Activated T-cell treated with anti-CD3 and anti-CD28 coated beads, Interleukin-2, amount 50 U/mL, for 4 hours (primary cell): Measurements from ENCODE around the gene NMRAL1. TPM values are rescaled to one million over a fixed set of nuclear protein-coding genes. Genes with fewer than 3 reads are reported as not detected.

Experiments
- ATAC-seq, 2 donors: fragments of 200-7000 bp; cut with Tn5 transposase; one replicate each; pipeline ENCODE4 v1.10.0; 2021
- DNase-seq: peaks from one replicate; pipeline ENCODE4 v3.0.0-alpha.2; 2020
- H3K27me3 Mint-ChIP-seq: one replicate; pipeline ENCODE4 v1.8.0; 2021; ENCODE audit warnings: low read depth, mixed read lengths
- H3K36me3 Mint-ChIP-seq: one replicate; pipeline ENCODE4 v1.8.0; 2022; ENCODE audit warnings: mixed read lengths; ENCODE audit not compliant: insufficient read depth
- H3K4me1 Mint-ChIP-seq: one replicate; pipeline ENCODE4 v1.8.0; 2021; ENCODE audit warnings: low read depth, mixed read lengths
- H3K4me3 Mint-ChIP-seq: one replicate; pipeline ENCODE4 v1.8.0; 2021; ENCODE audit warnings: mild to moderate bottlenecking, moderate library complexity, mixed read lengths
- H3K9me3 Mint-ChIP-seq: one replicate; pipeline ENCODE4 v1.8.0; 2021; ENCODE audit warnings: mixed read lengths
- total RNA-seq, 3 donors: library from RNA; stranded (reverse); gene quantifications; one replicate each; pipeline ENCODE4 v1.2.1, GENCODE V29; 2021

Gene NMRAL1
- total RNA-seq, 3 donors from 2014 or later = 29.6 to 45.2 (median 41.5) TPM

DNA sequence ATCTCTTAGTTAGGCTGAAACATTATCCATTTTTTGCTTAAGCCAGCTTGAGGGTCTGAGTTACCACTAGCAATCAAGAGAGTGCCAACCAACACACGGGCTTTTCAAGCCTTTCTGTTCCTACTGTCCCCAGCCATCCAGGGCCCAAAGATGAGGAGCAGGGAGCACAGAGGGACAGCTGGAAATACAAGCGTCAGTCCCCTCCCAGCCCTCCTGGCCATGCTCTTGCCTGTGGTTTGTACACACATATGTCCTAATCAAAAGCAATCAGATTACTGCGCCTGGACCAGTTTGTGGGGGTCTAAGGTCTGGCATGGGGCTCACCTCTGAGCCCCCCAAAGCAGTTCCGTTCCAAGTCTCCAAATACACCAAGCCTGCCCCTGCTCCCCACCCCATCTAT lies 61.6 kb downstream of the NMRAL1 start:
- no peak overlapping the region for H3K4me3 Mint-ChIP-seq
- no peaks in the 10 kb centered on the region for H3K27me3 Mint-ChIP-seq
- DNase-seq = no peak
- peaks cover 45% of the 10 kb centered on the region for H3K4me1 Mint-ChIP-seq
- no peaks in the 10 kb centered on the region for H3K9me3 Mint-ChIP-seq
- peaks cover 13% of the 10 kb centered on the region for H3K36me3 Mint-ChIP-seq
- no peak for ATAC-seq

DNA sequence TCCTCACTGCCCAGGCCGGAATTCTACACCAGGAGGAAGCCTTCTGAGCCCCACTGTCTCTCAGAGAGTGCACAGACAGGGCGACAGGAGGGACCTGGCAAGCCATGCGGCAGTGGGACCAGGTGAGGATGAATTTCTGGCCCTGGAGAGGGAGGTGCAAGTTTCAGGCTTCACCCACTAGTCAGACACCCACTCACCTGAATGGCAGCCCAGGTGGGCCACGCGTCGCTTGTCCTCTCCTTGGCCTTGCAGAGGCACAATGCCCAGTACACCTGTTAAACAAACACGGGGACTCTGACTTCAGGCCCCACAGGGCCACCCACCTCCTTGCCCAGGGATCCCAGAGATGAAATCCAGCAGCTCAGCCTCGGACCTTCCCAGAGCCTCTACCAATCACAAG lies 62.3 kb downstream of the NMRAL1 start:
- DNase-seq = no peak
- ATAC-seq = no peak
- no peaks in the 10 kb centered on the region for H3K27me3 Mint-ChIP-seq
- peaks cover 45% of the 10 kb centered on the region for H3K4me1 Mint-ChIP-seq
- no peaks in the 10 kb centered on the region for H3K9me3 Mint-ChIP-seq
- H3K4me3 Mint-ChIP-seq = no peak overlapping the region
- peaks cover 13% of the 10 kb centered on the region for H3K36me3 Mint-ChIP-seq

Other genes starting within 250 kb of the NMRAL1 start
- under 1 TPM in 1 of 3 donors, not detected in 2; 0.05 TPM for gene SRL, start 232.5 kb downstream of the NMRAL1 start, total RNA-seq
- gene TFAP4, start 201.6 kb downstream of the NMRAL1 start, total RNA-seq = 10 to 100 TPM; 61.3 to 77.9 (median 65.5) TPM
- gene GLIS2, start 158.6 kb downstream of the NMRAL1 start, total RNA-seq = under 1 TPM; 0.11 to 0.19 (median 0.13) TPM
- gene PAM16, start 123.3 kb downstream of the NMRAL1 start, total RNA-seq = 100 to 1,000 TPM; 112 to 131 (median 125) TPM
- gene VASN, start 102.8 kb downstream of the NMRAL1 start, total RNA-seq = under 1 TPM; 0.30 to 0.46 (median 0.34) TPM
- gene CORO7, start 58.0 kb downstream of the NMRAL1 start, total RNA-seq = 10 to 100 TPM; 75.8 to 79.9 (median 76.4) TPM
- 100 to 1,000 TPM; 108 to 124 (median 123) TPM for gene DNAJA3, start 48.8 kb downstream of the NMRAL1 start, total RNA-seq
- 10 to 100 TPM; 79.9 to 85.3 (median 83.1) TPM for gene HMOX2, start 1.8 kb upstream of the NMRAL1 start, total RNA-seq
- 10 to 100 TPM; 33.2 to 41.6 (median 39.7) TPM for gene CDIP1, start 64.1 kb upstream of the NMRAL1 start, total RNA-seq
- gene C16orf96, start 81.7 kb upstream of the NMRAL1 start, total RNA-seq = under 1 TPM in 2 of 3 donors, not detected in 1; 0.05 to 0.10 TPM
- 10 to 100 TPM; 22.5 to 27.2 (median 23.7) TPM for gene UBALD1, start 140.3 kb upstream of the NMRAL1 start, total RNA-seq
- 10 to 100 TPM; 56.5 to 60.5 (median 58.0) TPM for gene MGRN1, start 150.2 kb upstream of the NMRAL1 start, total RNA-seq
- gene NUDT16L1, start 218.9 kb upstream of the NMRAL1 start, total RNA-seq = 10 to 100 TPM; 53.1 to 56.8 (median 54.1) TPM